CD4-positive, alpha-beta T cell (primary cell): ENCODE data around the gene RABGGTA. TPM values are rescaled to one million over a fixed set of nuclear protein-coding genes. Genes with fewer than 3 reads are reported as not detected.

Experiments used
- ATAC-seq: fragments of 200-7000 bp; cut with Tn5 transposase; one replicate; pipeline ENCODE4 v1.10.0; 2022; ENCODE audit warnings: mild to moderate bottlenecking; ENCODE audit not compliant: poor library complexity
- CTCF ChIA-PET: fragments of 350-600 bp; sonication (Branson Sonifier 250); formaldehyde crosslinking; loops from one replicate; lab custom pipeline; 2021; ENCODE audit warnings: antibody characterized with exemption, inconsistent platforms; lab: Charles Lee
- POLR2A ChIA-PET: fragments of 350-600 bp; sonication (Branson Sonifier 250); formaldehyde crosslinking; loops from one replicate; lab custom pipeline; 2021; ENCODE audit warnings: antibody characterized with exemption, inconsistent platforms; lab: Charles Lee
- DNase-seq, 14 experiments: peaks; one replicate each; pipeline ENCODE4 v3.0.0-alpha.2; 2013 to 2020; ENCODE audit warnings: mixed read lengths in 2 of 14
- H3K27ac ChIP-seq, 2 donors: one replicate each; pipeline versions ENCODE4 v1.5.1 to v1.7.0; 2013; ENCODE audit warnings: low read length in 2 of 2, low read depth in 1 of 2, mild to moderate bottlenecking in 1 of 2
- H3K27me3 ChIP-seq, 2 experiments: 1 replicate in 1 of 2; 2 replicates in 1 of 2; pipeline versions ENCODE4 v1.6.1 to v1.7.0; 2013; ENCODE audit warnings: low read length in 2 of 2, control low read depth in 1 of 2, mild to moderate bottlenecking in 1 of 2, moderate library complexity in 1 of 2; ENCODE audit not compliant: insufficient read depth in 2 of 2, control insufficient read depth in 1 of 2
- H3K36me3 ChIP-seq: one replicate; pipeline ENCODE4 v1.6.1; 2013; ENCODE audit warnings: low read length, control low read depth; ENCODE audit not compliant: insufficient read depth
- H3K4me1 ChIP-seq: one replicate; pipeline ENCODE4 v1.6.1; 2013; ENCODE audit warnings: low read length, control low read depth; ENCODE audit not compliant: insufficient read depth
- H3K4me3 ChIP-seq: one replicate; pipeline ENCODE4 v1.5.1; 2013; ENCODE audit warnings: mild to moderate bottlenecking, low read length, moderate library complexity
- H3K9me3 ChIP-seq, 2 experiments: 1 replicate in 1 of 2; 2 replicates in 1 of 2; pipeline versions ENCODE4 v1.6.1 to v1.7.0; 2013; ENCODE audit warnings: low read length in 2 of 2, mild to moderate bottlenecking in 2 of 2, control low read depth in 1 of 2, moderate library complexity in 1 of 2; ENCODE audit not compliant: control insufficient read depth in 1 of 2, insufficient read depth in 1 of 2
- H3K27ac Mint-ChIP-seq: one replicate; pipeline ENCODE4 v1.8.0; 2020; ENCODE audit warnings: mixed read lengths
- H3K27me3 Mint-ChIP-seq: one replicate; pipeline ENCODE4 v1.8.0; 2021; ENCODE audit warnings: mixed read lengths
- H3K36me3 Mint-ChIP-seq: one replicate; pipeline ENCODE4 v1.8.0; 2021; ENCODE audit warnings: low read depth, mixed read lengths
- H3K4me1 Mint-ChIP-seq: one replicate; pipeline ENCODE4 v1.8.0; 2021; ENCODE audit warnings: low read depth, mixed read lengths
- H3K4me3 Mint-ChIP-seq: one replicate; pipeline ENCODE4 v1.8.0; 2020; ENCODE audit warnings: mild to moderate bottlenecking, mixed read lengths
- H3K9me3 Mint-ChIP-seq: one replicate; pipeline ENCODE4 v1.8.0; 2020; ENCODE audit warnings: mixed read lengths
- intact Hi-C, 2 experiments: fragments of 100-400 bp; cut with DNase I in 1 of 2; cut with micrococcal nuclease in 1 of 2; formaldehyde crosslinking; loops; one replicate each; pipeline versions ENCODE4 v1.15.1 to v1.9.0; 2023 to 2025; cut with DNase I, micrococcal nuclease
- total RNA-seq, 174 experiments: library from RNA in 2 of 174; stranded (reverse) in 2 of 174; gene quantifications; one replicate each; pipeline ENCODE4 v1.2.3 and lab custom pipeline; 2021 to 2026
- TF ChIP-seq, protein P1 (sequence below): fragments of 200-600 bp; IDR thresholded peaks from one replicate; pipeline ENCODE4 v1.8.0; 2022; ENCODE audit warnings: antibody characterized with exemption, mild to moderate bottlenecking

RABGGTA gene
- total RNA-seq, 2 experiments from 2014 or later, result 52.3 to 55.2 TPM

DNA sequence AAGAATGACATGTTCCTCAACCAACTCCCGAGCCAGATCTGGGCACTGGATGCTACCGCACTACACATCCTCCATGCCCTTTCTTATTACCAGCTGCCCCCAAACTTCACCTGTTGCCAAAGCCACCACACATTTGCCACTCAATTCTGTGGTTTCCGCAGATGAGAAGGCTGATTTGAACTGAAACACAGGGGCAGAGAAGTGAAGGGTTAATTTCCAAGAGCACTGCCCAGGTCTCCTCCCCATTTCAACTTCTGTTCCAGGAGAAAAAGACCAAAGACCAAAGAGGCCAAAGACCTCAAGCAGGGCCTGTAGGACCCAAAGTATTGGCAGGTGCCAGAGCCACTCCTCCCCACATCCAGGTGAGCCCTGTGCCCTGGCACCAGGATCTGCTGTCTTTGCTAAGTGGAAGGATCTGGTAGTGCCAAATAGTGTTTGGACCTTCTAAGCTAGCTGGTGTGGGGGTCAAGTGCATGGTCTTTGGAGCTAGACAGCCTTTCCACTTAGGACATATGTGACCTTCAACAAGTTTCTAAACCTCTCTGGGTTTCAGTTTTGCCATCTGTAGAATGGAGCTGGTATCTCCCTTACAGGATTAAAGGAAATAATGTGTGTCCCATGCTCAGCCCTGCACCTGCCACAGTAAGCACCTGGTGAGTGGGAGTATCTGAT is 20.2 kb upstream of the RABGGTA start:
- Mint-ChIP-seq H3K27ac (no peak overlapping the region), H3K36me3 (peaks cover 62% of the 10 kb centered on the region), H3K4me3 (no peak overlapping the region), H3K4me1 (peaks cover 9% of the 10 kb centered on the region), H3K27me3 (no peaks in the 10 kb centered on the region), H3K9me3 (no peaks in the 10 kb centered on the region)
- no peaks in the 10 kb centered on the region for H3K27me3 ChIP-seq
- ATAC-seq, result no peak
- H3K27ac ChIP-seq, result no peak overlapping the region
- H3K36me3 ChIP-seq, result peaks cover 57% of the 10 kb centered on the region
- intact Hi-C loops, result loop anchor here in 1 of 2 experiments (10.0 kb wide), 1 partner anchor 317 kb away; no protein-coding TSS in a partner anchor
- H3K4me3 ChIP-seq, result no peak overlapping the region
- DNase-seq, result no peak
- TF ChIP-seq, protein P1, sequence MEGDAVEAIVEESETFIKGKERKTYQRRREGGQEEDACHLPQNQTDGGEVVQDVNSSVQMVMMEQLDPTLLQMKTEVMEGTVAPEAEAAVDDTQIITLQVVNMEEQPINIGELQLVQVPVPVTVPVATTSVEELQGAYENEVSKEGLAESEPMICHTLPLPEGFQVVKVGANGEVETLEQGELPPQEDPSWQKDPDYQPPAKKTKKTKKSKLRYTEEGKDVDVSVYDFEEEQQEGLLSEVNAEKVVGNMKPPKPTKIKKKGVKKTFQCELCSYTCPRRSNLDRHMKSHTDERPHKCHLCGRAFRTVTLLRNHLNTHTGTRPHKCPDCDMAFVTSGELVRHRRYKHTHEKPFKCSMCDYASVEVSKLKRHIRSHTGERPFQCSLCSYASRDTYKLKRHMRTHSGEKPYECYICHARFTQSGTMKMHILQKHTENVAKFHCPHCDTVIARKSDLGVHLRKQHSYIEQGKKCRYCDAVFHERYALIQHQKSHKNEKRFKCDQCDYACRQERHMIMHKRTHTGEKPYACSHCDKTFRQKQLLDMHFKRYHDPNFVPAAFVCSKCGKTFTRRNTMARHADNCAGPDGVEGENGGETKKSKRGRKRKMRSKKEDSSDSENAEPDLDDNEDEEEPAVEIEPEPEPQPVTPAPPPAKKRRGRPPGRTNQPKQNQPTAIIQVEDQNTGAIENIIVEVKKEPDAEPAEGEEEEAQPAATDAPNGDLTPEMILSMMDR, result no peak
- ChIA-PET POLR2A (no interaction called here), CTCF (interaction anchor here (1.0 kb wide), 1 partner anchor 21 kb away, joined by 3 read pairs; the partner anchor contains the start of gene RABGGTA)
- no peaks in the 10 kb centered on the region for H3K9me3 ChIP-seq
- peaks cover 9% of the 10 kb centered on the region for H3K4me1 ChIP-seq

- Histone ChIP-seq H3K27me3 (no peaks in the 10 kb centered on the region), H3K9me3 (no peaks in the 10 kb centered on the region), H3K36me3 (peaks cover 49% of the 10 kb centered on the region), H3K27ac (no peak overlapping the region), H3K4me1 (peaks cover 5% of the 10 kb centered on the region), H3K4me3 (no peak overlapping the region)
- POLR2A ChIA-PET, result interaction anchor here (1.3 kb wide), 1 partner anchor 48 kb away, joined by 7 read pairs; the partner anchor contains the start of gene TINF2
- Mint-ChIP-seq H3K27me3 (no peaks in the 10 kb centered on the region), H3K9me3 (no peaks in the 10 kb centered on the region), H3K36me3 (peaks cover 53% of the 10 kb centered on the region), H3K4me3 (no peak overlapping the region), H3K27ac (no peak overlapping the region), H3K4me1 (peaks cover 1% of the 10 kb centered on the region)
- intact Hi-C loops, result loop anchor here in 1 of 2 experiments (10.0 kb wide), 1 partner anchor 316 kb away; no protein-coding TSS in a partner anchor
- TF ChIP-seq, protein P1, result no peak
- CTCF ChIA-PET, result interaction anchor here (1.0 kb wide), 1 partner anchor 17 kb away, joined by 3 read pairs; the partner anchor contains the start of gene CIDEB
- DNase-seq (no peak), ATAC-seq (no peak)
Measured at GRCh38 chr14:24290746-24291145, 19.3 kb upstream of the RABGGTA start.

GRCh38 chr14:24289649-24290280 is 18.4 kb upstream of the RABGGTA start:
- peaks cover 41% of the 10 kb centered on the region for H3K36me3 ChIP-seq
- no peaks in the 10 kb centered on the region for H3K4me1 Mint-ChIP-seq
- H3K27ac Mint-ChIP-seq, result no peak overlapping the region
- H3K36me3 Mint-ChIP-seq, result peaks cover 46% of the 10 kb centered on the region
- TF ChIP-seq, protein P1, result no peak
- no peak overlapping the region for H3K4me3 Mint-ChIP-seq
- no peak overlapping the region for H3K4me3 ChIP-seq
- no peaks in the 10 kb centered on the region for H3K27me3 Mint-ChIP-seq
- H3K4me1 ChIP-seq, result peaks cover 5% of the 10 kb centered on the region
- no peaks in the 10 kb centered on the region for H3K9me3 Mint-ChIP-seq
- DNase-seq, result peak in 1 of 14 experiments; percentile 41
- intact Hi-C loops, result loop anchor here in 1 of 2 experiments (10.0 kb wide), 1 partner anchor 315 kb away; no protein-coding TSS in a partner anchor
- ChIA-PET CTCF (interaction anchor here (0.6 to 1.0 kb wide), 2 partner anchors 18 to 44 kb away, joined by 3 read pairs; partner anchors contain the start of gene CIDEB), POLR2A (interaction anchor here (1.3 kb wide), 1 partner anchor 47 kb away, joined by 7 read pairs; the partner anchor contains the start of gene TINF2)
- H3K27me3 ChIP-seq, result no peaks in the 10 kb centered on the region
- peak; percentile 39 for ATAC-seq
- no peaks in the 10 kb centered on the region for H3K9me3 ChIP-seq
- no peak overlapping the region for H3K27ac ChIP-seq
